HUES6 (cell line): ENCODE measurements around the gene SV2B.

Experiments
- H3K27ac ChIP-seq: 2 replicates; pipeline ENCODE4 v1.7.0; 2013; ENCODE audit warnings: low read depth, mild to moderate bottlenecking, low read length, inconsistent platforms
- H3K27me3 ChIP-seq: 2 replicates; pipeline ENCODE4 v1.6.1; 2013; ENCODE audit warnings: low read length; ENCODE audit not compliant: control insufficient read depth, insufficient read depth
- H3K36me3 ChIP-seq: 2 replicates; pipeline ENCODE4 v1.6.1; 2013; ENCODE audit warnings: low read length; ENCODE audit not compliant: control insufficient read depth, insufficient read depth
- H3K4me1 ChIP-seq: 2 replicates; pipeline ENCODE4 v1.6.1; 2013; ENCODE audit warnings: low read length; ENCODE audit not compliant: control insufficient read depth, insufficient read depth
- H3K4me3 ChIP-seq: 2 replicates; pipeline ENCODE4 v1.5.1; 2013; ENCODE audit warnings: low read depth, low read length
- H3K9ac ChIP-seq: one replicate; pipeline ENCODE4 v1.6.1; 2013; ENCODE audit warnings: mild to moderate bottlenecking, low read length
- H3K9me3 ChIP-seq: 2 replicates; pipeline ENCODE4 v1.6.1; 2013; ENCODE audit warnings: low read depth, low read length; ENCODE audit not compliant: control insufficient read depth, insufficient read depth

SV2B gene

GRCh38 chr15:91252756-91253155 is 152.7 kb downstream of the SV2B start:
- Histone ChIP-seq H3K9me3 (no peaks in the 10 kb centered on the region), H3K27ac (no peak overlapping the region), H3K9ac (no peak overlapping the region), H3K4me1 (no peaks in the 10 kb centered on the region), H3K4me3 (no peak overlapping the region), H3K27me3 (no peaks in the 10 kb centered on the region; the same call in 1 of the 2 replicates), H3K36me3 (no peaks in the 10 kb centered on the region)

GRCh38 chr15:91253605-91254004 is 153.5 kb downstream of the SV2B start:
- Histone ChIP-seq H3K27ac (no peak overlapping the region), H3K9ac (no peak overlapping the region), H3K36me3 (no peaks in the 10 kb centered on the region), H3K27me3 (no peaks in the 10 kb centered on the region; the same call in 1 of the 2 replicates), H3K9me3 (no peaks in the 10 kb centered on the region), H3K4me1 (no peaks in the 10 kb centered on the region), H3K4me3 (no peak overlapping the region)

- H3K27me3 ChIP-seq = no peaks in the 10 kb centered on the region; the same call in 1 of the 2 replicates
- H3K36me3 ChIP-seq = no peaks in the 10 kb centered on the region
- no peak overlapping the region for H3K4me3 ChIP-seq
- H3K4me1 ChIP-seq = no peaks in the 10 kb centered on the region
- no peak overlapping the region for H3K9ac ChIP-seq
- H3K27ac ChIP-seq = no peak overlapping the region
- H3K9me3 ChIP-seq = no peaks in the 10 kb centered on the region
Measured at GRCh38 chr15:91254766-91255165, 154.7 kb downstream of the SV2B start.

GRCh38 chr15:91255670-91256192 is 155.7 kb downstream of the SV2B start:
- Histone ChIP-seq H3K36me3 (no peaks in the 10 kb centered on the region), H3K27ac (no peak overlapping the region), H3K27me3 (no peaks in the 10 kb centered on the region; the same call in 1 of the 2 replicates), H3K4me1 (no peaks in the 10 kb centered on the region), H3K9ac (no peak overlapping the region), H3K9me3 (no peaks in the 10 kb centered on the region), H3K4me3 (no peak overlapping the region)

- H3K27me3 ChIP-seq = peaks cover under 1% of the 10 kb centered on the region; the same call in 1 of the 2 replicates
- H3K4me1 ChIP-seq = no peaks in the 10 kb centered on the region
- no peak overlapping the region for H3K27ac ChIP-seq
- H3K36me3 ChIP-seq = no peaks in the 10 kb centered on the region
- H3K9me3 ChIP-seq = no peaks in the 10 kb centered on the region
- no peak overlapping the region for H3K9ac ChIP-seq
- H3K4me3 ChIP-seq = no peak overlapping the region
Measured at GRCh38 chr15:91257746-91258414, 157.8 kb downstream of the SV2B start.

- no peaks in the 10 kb centered on the region for H3K4me1 ChIP-seq
- no peaks in the 10 kb centered on the region for H3K36me3 ChIP-seq
- H3K4me3 ChIP-seq = no peak overlapping the region
- no peak overlapping the region for H3K27ac ChIP-seq
- no peak overlapping the region for H3K9ac ChIP-seq
- H3K9me3 ChIP-seq = no peaks in the 10 kb centered on the region
- H3K27me3 ChIP-seq = peaks cover 4% of the 10 kb centered on the region; the same call in 1 of the 2 replicates
Measured at GRCh38 chr15:91258415-91258759, 158.3 kb downstream of the SV2B start.

GRCh38 chr15:91259077-91259476 is 159.0 kb downstream of the SV2B start:
- H3K9me3 ChIP-seq = no peaks in the 10 kb centered on the region
- H3K27ac ChIP-seq = no peak overlapping the region
- no peaks in the 10 kb centered on the region for H3K4me1 ChIP-seq
- H3K4me3 ChIP-seq = no peak overlapping the region
- H3K27me3 ChIP-seq = peaks cover 4% of the 10 kb centered on the region; the same call in 1 of the 2 replicates
- H3K36me3 ChIP-seq = no peaks in the 10 kb centered on the region
- no peak overlapping the region for H3K9ac ChIP-seq

- Histone ChIP-seq H3K9ac (no peak overlapping the region), H3K27ac (no peak overlapping the region), H3K27me3 (0 out of 2 replicates have a peak, but pooled peaks cover 6% of the 10 kb centered on the region), H3K36me3 (no peaks in the 10 kb centered on the region), H3K9me3 (no peaks in the 10 kb centered on the region), H3K4me3 (no peak overlapping the region), H3K4me1 (no peaks in the 10 kb centered on the region)
Measured at GRCh38 chr15:91261345-91261744, 161.3 kb downstream of the SV2B start.

- no peak overlapping the region for H3K4me3 ChIP-seq
- no peak overlapping the region for H3K9ac ChIP-seq
- H3K9me3 ChIP-seq = no peaks in the 10 kb centered on the region
- no peaks in the 10 kb centered on the region for H3K4me1 ChIP-seq
- no peak overlapping the region for H3K27ac ChIP-seq
- H3K27me3 ChIP-seq = 0 out of 2 replicates have a peak, but pooled peaks cover 6% of the 10 kb centered on the region
- no peaks in the 10 kb centered on the region for H3K36me3 ChIP-seq
Measured at GRCh38 chr15:91263632-91264531, 163.8 kb downstream of the SV2B start.

- Histone ChIP-seq H3K9me3 (no peaks in the 10 kb centered on the region), H3K9ac (no peak overlapping the region), H3K36me3 (no peaks in the 10 kb centered on the region), H3K4me3 (no peak overlapping the region), H3K27ac (no peak overlapping the region), H3K27me3 (peaks cover 10% of the 10 kb centered on the region; the same call in 1 of the 2 replicates), H3K4me1 (no peaks in the 10 kb centered on the region)
Measured at GRCh38 chr15:91264651-91265351, 164.7 kb downstream of the SV2B start.
